ENCODE results near the gene SPSB2.
"Not testable (repeated sequence)": the region's sequence is repeated elsewhere in the genome, so short reads cannot be mapped to it uniquely, and the experiment has no call there.

The SPSB2 gene

DNA sequence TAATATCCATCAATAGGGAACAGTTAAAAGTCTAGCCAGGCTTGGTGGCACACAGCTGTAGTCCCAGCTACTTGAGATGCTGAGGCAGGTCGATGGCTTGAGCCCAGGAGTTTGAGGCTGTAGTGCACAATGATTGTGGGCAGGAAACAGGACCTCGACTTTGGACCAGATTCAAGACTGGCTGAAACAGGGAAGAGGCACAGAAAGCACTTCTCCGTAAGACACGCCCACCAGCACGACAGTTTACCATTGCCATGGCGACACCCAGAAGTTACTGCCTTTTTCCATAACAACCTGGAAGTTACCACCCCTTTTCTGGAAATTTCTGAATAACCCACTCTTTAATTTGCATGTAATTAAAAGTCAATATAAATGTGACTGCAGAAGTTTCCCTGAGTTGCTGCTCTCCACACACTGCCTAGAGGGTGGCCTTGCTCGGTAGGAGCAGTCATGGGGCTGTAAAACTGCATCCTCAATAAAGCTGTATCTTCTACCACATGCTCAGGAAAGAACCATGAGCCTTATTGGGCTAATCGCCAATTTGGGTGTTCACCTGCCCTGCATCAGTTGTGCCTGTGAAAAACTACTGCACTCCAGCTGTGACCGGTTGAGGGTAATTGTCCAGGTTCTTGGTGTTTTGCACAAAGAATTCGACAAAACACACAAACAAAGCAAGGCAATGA lies 26.9 kb upstream of the SPSB2 start:
- DNase-seq, result no peak

GRCh38 chr12:6899427-6899826 lies 26.3 kb upstream of the SPSB2 start:
- no peak for DNase-seq

DNA sequence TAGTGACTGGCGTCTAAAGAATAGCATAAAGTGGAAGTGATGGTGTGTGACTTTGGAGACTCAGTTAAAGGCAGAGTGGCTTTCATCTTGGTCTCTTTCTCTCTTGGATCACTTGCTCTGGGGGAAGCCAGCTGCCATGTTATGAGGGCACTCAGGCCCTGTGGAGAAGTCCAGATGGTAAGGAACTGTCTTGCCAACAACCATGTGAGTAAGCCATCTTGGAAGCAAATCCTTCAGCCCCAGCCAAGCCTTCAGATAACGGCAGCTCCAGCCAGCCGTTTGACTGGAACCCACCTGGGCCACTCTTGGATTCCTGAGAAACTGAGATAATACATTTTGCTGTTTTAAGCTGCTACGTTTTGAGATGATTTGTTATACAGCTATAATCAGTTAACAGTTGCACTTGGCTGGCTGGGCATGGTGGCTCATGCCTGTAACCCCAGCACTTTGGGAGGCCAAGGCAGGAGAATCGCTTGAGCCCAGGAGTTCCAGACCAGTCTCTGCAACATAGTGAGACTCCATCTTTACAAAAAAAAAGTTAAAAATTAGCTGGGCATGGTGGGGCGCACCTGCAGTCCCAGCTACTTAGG lies 23.8 kb upstream of the SPSB2 start:
- DNase-seq, result peak; percentile 66 to 90

- no peak for DNase-seq
Measured at GRCh38 chr12:6894321-6894720, 21.2 kb upstream of the SPSB2 start.

GRCh38 chr12:6892683-6893082 lies 19.6 kb upstream of the SPSB2 start:
- not testable (repeated sequence) for DNase-seq

GRCh38 chr12:6891646-6892001 lies 18.5 kb upstream of the SPSB2 start:
- DNase-seq, result no peak

- peak; percentile 94 to 99 for DNase-seq
Measured at GRCh38 chr12:6890789-6891645, 17.9 kb upstream of the SPSB2 start.

DNA sequence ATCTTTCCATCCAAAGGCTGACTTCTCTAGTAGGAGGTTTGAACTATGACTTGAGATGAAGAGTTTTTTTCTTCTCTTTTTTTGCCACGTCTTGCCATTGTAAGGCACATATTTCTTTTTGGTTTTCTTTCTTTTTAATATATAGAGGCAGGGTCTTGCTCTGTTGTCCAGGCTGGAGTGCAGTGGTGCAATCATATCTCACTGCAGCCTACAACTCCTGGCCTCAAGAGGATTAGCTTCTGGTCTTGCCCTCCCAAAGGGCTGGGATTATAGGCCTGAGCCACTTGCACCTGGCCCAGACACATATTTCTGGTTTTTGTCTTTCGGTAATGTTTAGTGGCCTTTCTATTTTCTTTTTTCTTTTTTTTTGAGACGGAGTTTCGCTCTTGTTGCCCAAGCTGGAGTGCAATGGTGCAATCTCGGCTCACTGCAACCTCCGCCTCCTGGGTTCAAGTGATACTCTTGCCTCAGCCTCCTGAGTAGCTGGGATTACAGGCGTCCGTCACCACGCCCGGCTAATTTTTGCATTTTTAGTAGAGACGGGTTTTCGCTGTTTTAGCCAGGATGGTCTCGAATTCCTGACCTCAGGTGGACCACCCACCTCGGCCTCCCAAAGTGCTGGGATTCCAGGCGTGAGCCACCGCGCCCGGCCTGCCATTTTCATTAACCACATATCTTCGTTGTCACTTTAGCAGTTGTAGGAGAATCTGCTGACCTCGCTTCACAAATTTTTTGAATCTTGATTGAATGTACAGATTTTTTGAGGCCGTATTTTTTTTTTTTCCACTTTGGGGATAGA lies 16.9 kb upstream of the SPSB2 start:
- DNase-seq, result not testable (repeated sequence)

DNA sequence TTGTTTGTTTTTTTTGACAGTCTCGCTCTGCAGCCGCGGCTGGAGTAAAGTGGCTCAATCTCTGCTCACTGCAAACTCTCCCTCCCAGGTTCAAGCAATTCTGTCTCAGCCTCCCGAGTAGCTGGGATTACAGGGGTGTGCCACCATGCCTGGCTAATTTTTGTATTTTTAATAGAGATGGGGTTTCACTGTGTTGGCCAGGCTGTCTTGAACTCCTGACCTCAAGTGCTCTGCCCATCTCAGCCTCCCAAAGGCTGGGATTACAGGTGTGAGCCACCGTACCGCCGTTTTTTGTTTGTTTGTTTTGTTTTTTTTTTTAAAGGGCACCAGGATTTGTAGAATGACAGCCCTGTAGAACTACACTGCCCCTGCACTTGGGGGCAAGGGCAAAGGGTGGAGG lies 15.7 kb upstream of the SPSB2 start:
- DNase-seq, result not testable (repeated sequence)

DNA sequence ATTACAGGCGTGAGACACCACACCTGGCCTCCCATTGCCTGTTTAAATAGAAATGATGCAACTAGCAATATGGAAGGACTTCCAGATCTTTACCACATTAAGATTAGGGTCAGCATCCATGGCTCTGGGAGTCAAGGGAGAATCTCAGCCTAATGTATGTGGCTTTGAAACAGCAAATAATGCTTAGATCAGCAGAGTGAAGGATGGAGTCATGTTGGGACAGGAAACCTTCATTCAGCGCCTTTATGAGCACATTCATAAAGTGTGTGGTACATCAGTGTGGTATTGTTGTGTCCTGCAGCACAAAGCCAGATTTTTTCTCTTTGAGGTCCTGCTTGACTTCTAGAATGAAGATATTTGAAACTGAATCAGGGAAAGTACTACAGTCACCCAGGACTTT lies 15.3 kb upstream of the SPSB2 start:
- DNase-seq, result no peak

DNA sequence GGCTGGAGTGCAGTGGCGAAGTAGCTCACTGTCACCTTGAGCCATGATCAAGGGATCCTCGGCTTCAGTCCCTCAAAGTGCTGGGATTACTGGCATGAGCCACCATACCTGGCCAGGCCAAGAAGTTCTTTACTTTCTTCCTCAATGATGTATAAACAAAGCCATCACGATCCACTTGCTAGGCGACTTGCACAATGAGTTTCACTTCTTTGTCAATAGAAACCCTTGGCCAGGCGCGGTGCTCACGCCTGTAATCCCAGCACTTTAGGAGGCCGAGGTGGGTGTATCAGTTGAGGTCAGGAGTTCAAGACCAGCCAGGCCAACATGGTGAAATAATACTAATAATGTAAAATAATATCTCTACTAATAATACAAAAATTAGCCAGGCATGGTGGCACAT lies 14.4 kb upstream of the SPSB2 start:
- no peak for DNase-seq

GRCh38 chr12:6886206-6886999 lies 13.3 kb upstream of the SPSB2 start:
- not testable (repeated sequence) for DNase-seq

DNA sequence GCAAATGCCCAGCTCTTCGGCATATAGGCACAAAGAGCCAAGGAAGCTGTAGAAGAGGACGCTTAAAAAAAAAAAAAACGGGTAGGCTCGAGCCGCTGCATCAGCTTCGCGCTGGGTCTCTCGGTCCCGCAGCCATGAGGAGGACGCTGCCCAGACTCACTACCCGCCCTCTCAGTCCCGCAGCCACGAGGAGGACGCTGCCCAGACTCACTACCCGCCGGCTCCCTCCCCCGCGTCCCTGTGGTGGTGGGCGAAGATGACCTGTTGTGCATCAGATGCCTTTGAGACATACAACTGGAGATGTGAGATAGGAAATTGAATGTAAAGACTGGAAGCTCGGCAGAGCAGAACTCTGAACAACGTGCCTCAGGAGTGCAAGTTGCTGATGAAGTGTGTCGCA lies 11.4 kb upstream of the SPSB2 start:
- DNase-seq, result no peak

- DNase-seq, result no peak
Measured at GRCh38 chr12:6883683-6884082, 10.6 kb upstream of the SPSB2 start.

DNA sequence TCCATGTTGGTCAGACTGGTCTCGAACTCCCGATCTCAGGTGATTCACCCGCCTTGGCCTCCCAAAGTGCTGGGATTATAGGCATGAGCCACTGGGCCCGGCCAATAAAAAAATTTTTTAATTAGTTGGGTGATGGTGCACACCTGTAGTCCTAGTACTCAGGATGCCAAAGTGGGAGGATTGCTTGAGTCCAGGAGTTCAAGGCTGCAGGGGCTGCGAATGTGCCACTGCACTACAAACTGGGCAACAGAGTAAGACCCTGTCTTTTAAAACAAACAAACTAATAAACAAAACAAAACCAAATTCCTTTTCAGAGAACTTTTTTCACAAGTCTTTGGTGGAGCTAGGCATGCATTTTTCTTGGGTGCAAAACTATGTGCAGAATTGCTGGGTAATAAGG lies 10.1 kb upstream of the SPSB2 start:
- no peak for DNase-seq

- DNase-seq, result not testable (repeated sequence)
Measured at GRCh38 chr12:6879824-6880223, 6.7 kb upstream of the SPSB2 start.

- not testable (repeated sequence) for DNase-seq
Measured at GRCh38 chr12:6874015-6874368, 889 bp upstream of the SPSB2 start.

- peak; percentile 63 to 86 for DNase-seq
Measured at GRCh38 chr12:6872073-6873048, 742 bp downstream of the SPSB2 start.

GRCh38 chr12:6871052-6871957 lies 1.8 kb downstream of the SPSB2 start:
- DNase-seq, result no peak

DNA sequence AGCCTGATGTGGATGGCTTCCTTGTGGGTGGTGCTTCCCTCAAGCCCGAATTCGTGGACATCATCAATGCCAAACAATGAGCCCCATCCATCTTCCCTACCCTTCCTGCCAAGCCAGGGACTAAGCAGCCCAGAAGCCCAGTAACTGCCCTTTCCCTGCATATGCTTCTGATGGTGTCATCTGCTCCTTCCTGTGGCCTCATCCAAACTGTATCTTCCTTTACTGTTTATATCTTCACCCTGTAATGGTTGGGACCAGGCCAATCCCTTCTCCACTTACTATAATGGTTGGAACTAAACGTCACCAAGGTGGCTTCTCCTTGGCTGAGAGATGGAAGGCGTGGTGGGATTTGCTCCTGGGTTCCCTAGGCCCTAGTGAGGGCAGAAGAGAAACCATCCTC lies 2.8 kb downstream of the SPSB2 start:
- DNase-seq, result not testable (repeated sequence)

Measured in NCI-H446 (cell line).